IPS-18c (cell line): Measurements from ENCODE around the gene CDK6.

Source experiments
- H3K4me3 ChIP-seq: 2 replicates; pipeline ENCODE4 v1.7.0; 2013; ENCODE audit warnings: low read depth, mild to moderate bottlenecking, low read length, moderate library complexity; ENCODE audit not compliant: insufficient read depth
- H3K9me3 ChIP-seq: one replicate; pipeline ENCODE4 v1.6.1; 2013; ENCODE audit warnings: mild to moderate bottlenecking, low read length, moderate library complexity; ENCODE audit not compliant: control insufficient read depth, insufficient read depth

CDK6 gene

DNA sequence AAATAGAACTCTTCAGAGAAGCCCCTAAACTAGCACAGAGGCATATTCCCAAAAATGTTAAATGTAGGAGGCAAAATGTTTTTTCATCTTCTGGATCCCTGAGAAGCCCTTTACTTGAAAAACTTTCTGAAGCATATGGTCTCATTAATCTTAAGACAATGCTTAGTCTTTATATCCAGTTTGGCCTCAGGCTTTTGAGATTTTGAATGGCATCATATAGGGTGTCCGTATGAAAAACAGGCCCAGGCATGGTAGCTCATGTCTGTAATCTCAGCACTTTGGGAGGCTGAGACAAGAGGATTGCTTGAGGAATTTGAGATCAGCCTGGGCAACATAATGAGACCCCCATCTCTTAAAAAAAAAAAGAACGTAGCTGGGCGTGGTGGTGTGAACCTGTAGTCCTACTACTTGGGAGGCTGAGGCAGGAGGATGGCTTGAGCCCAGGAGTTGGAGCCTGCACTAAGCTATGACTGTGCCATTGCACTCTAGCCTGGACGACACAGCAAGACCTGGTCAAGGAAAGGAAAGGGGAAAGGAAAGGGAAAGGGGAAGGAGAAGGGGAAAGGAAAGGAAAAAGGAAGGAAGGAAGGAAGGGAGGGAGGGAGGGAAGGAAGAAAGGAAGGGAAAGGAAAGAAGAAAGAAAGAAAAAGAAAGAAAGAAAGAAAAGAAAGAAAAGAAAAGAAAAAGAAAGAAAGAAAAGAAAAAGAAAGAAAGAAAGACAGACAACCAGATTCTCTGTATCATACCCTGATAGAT lies 119.4 kb downstream of the CDK6 start:
- Histone ChIP-seq H3K9me3 (no peaks in the 10 kb centered on the region), H3K4me3 (no peak overlapping the region)

GRCh38 chr7:92715963-92716362 lies 120.4 kb downstream of the CDK6 start:
- Histone ChIP-seq H3K4me3 (no peak overlapping the region), H3K9me3 (no peaks in the 10 kb centered on the region)

DNA sequence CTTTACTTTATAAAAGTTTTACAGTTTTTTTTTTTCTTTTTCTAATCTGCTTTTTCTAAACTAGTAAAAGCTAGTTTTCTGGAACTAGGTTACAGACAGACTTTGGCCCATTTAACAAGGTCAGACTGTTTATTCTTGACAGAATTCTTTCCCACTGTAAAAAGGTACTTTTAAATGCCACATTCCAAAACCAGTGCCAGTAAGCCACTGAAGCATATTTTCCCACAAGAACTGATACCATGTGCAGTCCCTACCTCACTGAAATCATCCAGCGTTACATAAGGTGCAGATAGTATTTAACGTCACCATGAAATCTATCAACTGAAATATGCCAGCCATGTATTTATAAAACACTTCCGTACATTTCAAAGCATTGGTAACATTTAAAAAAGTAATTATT lies 121.6 kb downstream of the CDK6 start:
- no peak overlapping the region for H3K4me3 ChIP-seq

DNA sequence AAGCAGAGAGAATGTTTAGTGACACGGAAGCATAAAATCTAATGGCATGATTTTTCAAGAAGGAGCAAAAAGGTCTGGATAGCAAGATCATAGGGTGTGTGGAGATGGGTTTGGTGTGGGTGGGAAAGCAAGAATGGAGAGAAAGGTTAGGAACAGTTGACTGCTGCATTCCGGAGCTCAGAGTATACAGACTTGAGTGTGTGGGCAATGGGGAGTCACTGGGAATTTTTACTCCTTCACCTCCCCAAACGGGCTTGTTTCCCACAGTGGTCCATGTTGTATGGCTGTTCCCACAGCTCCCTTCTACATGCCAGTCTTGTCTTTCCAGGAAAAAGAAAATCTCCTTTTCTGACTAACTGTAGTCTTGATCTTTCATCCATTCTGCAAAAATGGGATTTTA lies 122.1 kb downstream of the CDK6 start:
- H3K4me3 ChIP-seq = no peak overlapping the region
- H3K9me3 ChIP-seq = no peaks in the 10 kb centered on the region

More for the DNA sequence above, 121.6 kb downstream of the CDK6 start:
- no peaks in the 10 kb centered on the region for H3K9me3 ChIP-seq

GRCh38 chr7:92709912-92710311 lies 126.5 kb downstream of the CDK6 start:
- H3K9me3 ChIP-seq = no peaks in the 10 kb centered on the region
- H3K4me3 ChIP-seq = no peak overlapping the region

GRCh38 chr7:92709150-92709549 lies 127.2 kb downstream of the CDK6 start:
- Histone ChIP-seq H3K9me3 (no peaks in the 10 kb centered on the region), H3K4me3 (no peak overlapping the region)

GRCh38 chr7:92708111-92709042 lies 128.0 kb downstream of the CDK6 start:
- Histone ChIP-seq H3K9me3 (no peaks in the 10 kb centered on the region), H3K4me3 (no peak overlapping the region)

GRCh38 chr7:92707435-92707834 lies 128.9 kb downstream of the CDK6 start:
- Histone ChIP-seq H3K4me3 (no peak overlapping the region), H3K9me3 (no peaks in the 10 kb centered on the region)

GRCh38 chr7:92706563-92706962 lies 129.8 kb downstream of the CDK6 start:
- Histone ChIP-seq H3K4me3 (no peak overlapping the region), H3K9me3 (no peaks in the 10 kb centered on the region)

GRCh38 chr7:92705831-92706230 lies 130.5 kb downstream of the CDK6 start:
- H3K4me3 ChIP-seq = no peak overlapping the region
- H3K9me3 ChIP-seq = no peaks in the 10 kb centered on the region

GRCh38 chr7:92704858-92705257 lies 131.5 kb downstream of the CDK6 start:
- Histone ChIP-seq H3K4me3 (no peak overlapping the region), H3K9me3 (no peaks in the 10 kb centered on the region)

DNA sequence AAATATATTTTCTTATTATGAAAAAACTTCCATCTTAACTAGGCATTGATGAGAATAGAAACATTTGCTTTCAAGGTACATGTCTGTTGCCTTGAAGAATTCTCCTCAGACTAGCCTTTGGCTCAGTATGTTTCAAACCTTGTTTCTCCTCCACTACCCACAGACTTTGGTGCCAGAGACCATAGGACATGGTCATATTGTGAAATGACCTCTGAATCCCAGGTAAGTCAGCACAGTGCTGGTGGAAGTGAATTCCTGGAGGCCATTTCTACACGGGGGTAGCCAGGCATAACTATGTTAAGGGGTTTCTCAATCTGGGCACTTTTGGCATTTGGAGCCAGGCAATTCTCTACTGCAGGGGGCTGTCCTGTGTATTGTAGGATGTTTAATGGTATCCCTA lies 133.8 kb downstream of the CDK6 start:
- Histone ChIP-seq H3K4me3 (no peak overlapping the region), H3K9me3 (no peaks in the 10 kb centered on the region)

GRCh38 chr7:92699966-92700514 lies 136.3 kb downstream of the CDK6 start:
- H3K9me3 ChIP-seq = no peaks in the 10 kb centered on the region
- no peak overlapping the region for H3K4me3 ChIP-seq

- H3K4me3 ChIP-seq = no peak overlapping the region
- H3K9me3 ChIP-seq = no peaks in the 10 kb centered on the region
These were observed 136.8 kb downstream of the CDK6 start for GRCh38 chr7:92699560-92699959.

DNA sequence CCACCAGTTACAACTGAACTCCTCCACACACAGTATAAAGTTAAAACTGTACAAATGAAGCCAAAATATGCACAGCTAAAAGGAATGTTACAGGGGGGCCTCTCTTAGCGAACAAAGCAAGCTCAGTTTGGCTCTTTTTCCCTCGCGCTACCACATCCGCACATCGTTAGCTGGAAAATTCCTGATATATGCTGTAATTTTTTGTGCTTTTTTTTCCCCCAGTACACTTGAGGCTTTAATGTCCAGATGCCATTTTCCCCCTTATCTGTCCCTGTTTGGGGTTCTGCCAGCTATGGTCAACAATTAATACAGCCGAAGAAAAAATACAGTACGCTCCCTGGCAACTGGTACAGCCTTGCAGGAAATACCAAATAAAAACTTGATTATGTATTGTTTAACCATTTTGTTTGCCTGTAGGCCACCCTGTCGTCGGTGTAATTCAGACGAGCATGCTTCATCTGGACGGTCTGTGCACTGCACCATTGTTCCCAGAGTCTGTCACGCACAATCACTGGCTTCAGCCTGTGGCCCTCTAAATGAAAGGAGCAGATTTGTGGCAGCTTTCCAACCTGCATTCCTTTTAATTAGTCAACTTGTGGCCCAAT lies 138.0 kb downstream of the CDK6 start:
- Histone ChIP-seq H3K9me3 (no peaks in the 10 kb centered on the region), H3K4me3 (no peak overlapping the region)

GRCh38 chr7:92697414-92697813 lies 139.0 kb downstream of the CDK6 start:
- H3K4me3 ChIP-seq = no peak overlapping the region
- H3K9me3 ChIP-seq = no peaks in the 10 kb centered on the region

DNA sequence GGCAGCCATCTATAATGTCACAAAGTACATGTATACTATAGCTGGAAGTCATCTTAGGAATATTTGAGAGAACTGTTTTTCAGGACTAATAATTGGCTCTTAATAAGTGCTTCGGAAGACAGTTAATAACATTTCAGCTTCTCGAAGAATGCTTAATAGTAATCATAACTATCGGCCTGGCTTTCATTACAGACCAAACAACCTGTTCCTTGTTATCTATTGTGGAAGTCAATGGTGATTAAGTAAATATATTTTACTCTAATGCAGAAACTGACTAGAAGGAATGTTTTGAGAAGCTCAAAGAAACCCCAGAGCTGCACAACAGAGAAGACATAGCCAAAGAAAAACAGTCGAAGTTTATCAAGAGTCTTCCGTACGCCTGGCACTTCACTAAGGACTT lies 139.4 kb downstream of the CDK6 start:
- Histone ChIP-seq H3K4me3 (no peak overlapping the region), H3K9me3 (no peaks in the 10 kb centered on the region)

GRCh38 chr7:92696584-92696983 lies 139.8 kb downstream of the CDK6 start:
- Histone ChIP-seq H3K4me3 (no peak overlapping the region), H3K9me3 (no peaks in the 10 kb centered on the region)
